Measurements from ENCODE around the gene KNCN. TPM values are rescaled to one million over a fixed set of nuclear protein-coding genes. Genes with fewer than 3 reads are reported as not detected.

Gene KNCN
- total RNA-seq, 1 donor from 2014 or later = not detected

GRCh38 chr1:46592823-46593222 lies 41.4 kb upstream of the KNCN start:
- Histone ChIP-seq H3K79me2 (ENCODE audit: low read depth) (no peaks in the 10 kb centered on the region), H4K20me1 (ENCODE audit: low read depth) (no peaks in the 10 kb centered on the region), H3K4me1 (peaks cover 7% of the 10 kb centered on the region), H2AFZ (replicated peaks) (no peak overlapping the region), H3K27me3 (no peaks in the 10 kb centered on the region), H3K4me2 (no peak overlapping the region), H3K9ac (no peak overlapping the region), H3F3A (ENCODE audit: low read depth) (no peaks in the 10 kb centered on the region), H3K27ac (no peak overlapping the region), H3K36me3 (no peaks in the 10 kb centered on the region), H3K9me3 (ENCODE audit: low read depth) (no peaks in the 10 kb centered on the region), H3K4me3 (no peak overlapping the region)
- TF ChIP-seq CTCF (IDR thresholded peaks at IDR 0.05) (no peak), EZH2phosphoT487 (IDR thresholded peaks at IDR 0.05) (no peak), EZH2 (IDR thresholded peaks at IDR 0.05) (no peak)
- no peaks in the 10 kb centered on the region for H3K4me1 Mint-ChIP-seq
- peaks cover 26% of the 10 kb centered on the region for H3K36me3 Mint-ChIP-seq
- H3K27me3 Mint-ChIP-seq (ENCODE audit: insufficient read depth, low read depth) = no peaks in the 10 kb centered on the region
- no peaks in the 10 kb centered on the region for H3K9me3 Mint-ChIP-seq
- no peak for DNase-seq (ENCODE audit: low spot score)
- no peak overlapping the region for H3K4me3 Mint-ChIP-seq
- H3K27ac Mint-ChIP-seq = no peak overlapping the region

GRCh38 chr1:46589529-46589928 lies 38.1 kb upstream of the KNCN start:
- H3F3A ChIP-seq (ENCODE audit: low read depth) = no peaks in the 10 kb centered on the region

GRCh38 chr1:46587069-46587468 lies 35.6 kb upstream of the KNCN start:
- no peaks in the 10 kb centered on the region for H3K79me2 ChIP-seq (ENCODE audit: low read depth)
- no peak overlapping the region for H3K4me3 Mint-ChIP-seq
- H3K27ac Mint-ChIP-seq = no peak overlapping the region
- H3K9me3 Mint-ChIP-seq = no peaks in the 10 kb centered on the region
- no peaks in the 10 kb centered on the region for H3K27me3 ChIP-seq
- no peak overlapping the region for H3K9ac ChIP-seq
- H3K9me3 ChIP-seq (ENCODE audit: low read depth) = no peaks in the 10 kb centered on the region
- no peaks in the 10 kb centered on the region for H4K20me1 ChIP-seq (ENCODE audit: low read depth)
- no peaks in the 10 kb centered on the region for H3F3A ChIP-seq (ENCODE audit: low read depth)
- H3K4me2 ChIP-seq = no peak overlapping the region
- DNase-seq (ENCODE audit: low spot score) = no peak
- H3K4me1 Mint-ChIP-seq = peaks cover 5% of the 10 kb centered on the region
- no peaks in the 10 kb centered on the region for H3K36me3 ChIP-seq
- H3K27ac ChIP-seq = no peak overlapping the region
- H3K4me1 ChIP-seq = peaks cover 23% of the 10 kb centered on the region
- TF ChIP-seq EZH2phosphoT487 (IDR thresholded peaks at IDR 0.05) (no peak), EZH2 (IDR thresholded peaks at IDR 0.05) (no peak), CTCF (IDR thresholded peaks at IDR 0.05) (no peak)
- no peak overlapping the region for H2AFZ ChIP-seq (replicated peaks)
- H3K27me3 Mint-ChIP-seq (ENCODE audit: insufficient read depth, low read depth) = peaks cover 2% of the 10 kb centered on the region
- H3K36me3 Mint-ChIP-seq = peaks cover 21% of the 10 kb centered on the region
- no peak overlapping the region for H3K4me3 ChIP-seq

More at GRCh38 chr1:46589529-46589928, 38.1 kb upstream of the KNCN start:
- no peaks in the 10 kb centered on the region for H3K79me2 ChIP-seq (ENCODE audit: low read depth)
- Mint-ChIP-seq H3K4me3 (no peak overlapping the region), H3K36me3 (peaks cover 27% of the 10 kb centered on the region), H3K27ac (no peak overlapping the region), H3K27me3 (ENCODE audit: insufficient read depth, low read depth) (peaks cover 2% of the 10 kb centered on the region), H3K9me3 (no peaks in the 10 kb centered on the region), H3K4me1 (no peaks in the 10 kb centered on the region)
- no peaks in the 10 kb centered on the region for H4K20me1 ChIP-seq (ENCODE audit: low read depth)
- no peak for DNase-seq (ENCODE audit: low spot score)
- TF ChIP-seq CTCF (IDR thresholded peaks at IDR 0.05) (no peak), EZH2phosphoT487 (IDR thresholded peaks at IDR 0.05) (no peak), EZH2 (IDR thresholded peaks at IDR 0.05) (no peak)
- H3K4me2 ChIP-seq = no peak overlapping the region
- no peaks in the 10 kb centered on the region for H3K27me3 ChIP-seq
- no peak overlapping the region for H3K27ac ChIP-seq
- H3K36me3 ChIP-seq = no peaks in the 10 kb centered on the region
- no peak overlapping the region for H3K4me3 ChIP-seq
- H3K9me3 ChIP-seq (ENCODE audit: low read depth) = no peaks in the 10 kb centered on the region
- H2AFZ ChIP-seq (replicated peaks) = no peak overlapping the region
- H3K9ac ChIP-seq = no peak overlapping the region
- H3K4me1 ChIP-seq = peaks cover 7% of the 10 kb centered on the region
